H9 (cell line): ENCODE data around the gene PKP3. TPM values are rescaled to one million over a fixed set of nuclear protein-coding genes. Genes with fewer than 3 reads are reported as not detected.

Experiments
- DNase-seq: peaks from one replicate; pipeline ENCODE4 v3.0.0-alpha.2; 2017
- H2AFZ ChIP-seq: one replicate; pipeline ENCODE4 v1.6.1; 2013; ENCODE audit warnings: mild to moderate bottlenecking, low read length, control low read depth, moderate library complexity
- H2AK5ac ChIP-seq: 2 replicates; pipeline ENCODE4 v1.6.1; 2013; ENCODE audit warnings: low read length, control low read depth, mixed read lengths; ENCODE audit not compliant: insufficient read length
- H2BK120ac ChIP-seq: one replicate; pipeline ENCODE4 v1.6.1; 2013; ENCODE audit warnings: low read depth, mild to moderate bottlenecking, low read length, control low read depth, inconsistent platforms; ENCODE audit not compliant: poor library complexity, severe bottlenecking
- H2BK12ac ChIP-seq: 2 replicates; pipeline ENCODE4 v1.6.1; 2013; ENCODE audit warnings: low read length, control low read depth, mixed read lengths, low read depth; ENCODE audit not compliant: insufficient read length
- H2BK15ac ChIP-seq: 2 replicates; pipeline ENCODE4 v1.6.1; 2013; ENCODE audit warnings: low read depth, low read length, control low read depth
- H2BK20ac ChIP-seq: one replicate; pipeline ENCODE4 v1.6.1; 2013; ENCODE audit warnings: low read depth, mild to moderate bottlenecking, low read length, control low read depth, inconsistent platforms; ENCODE audit not compliant: poor library complexity, severe bottlenecking
- H2BK5ac ChIP-seq: 2 replicates; pipeline ENCODE4 v1.6.1; 2013; ENCODE audit warnings: low read length, control low read depth, mixed read lengths; ENCODE audit not compliant: insufficient read length
- H3K14ac ChIP-seq: 2 replicates; pipeline ENCODE4 v1.6.1; 2013; ENCODE audit warnings: low read length, control low read depth; ENCODE audit not compliant: insufficient read depth
- H3K18ac ChIP-seq: 2 replicates; pipeline ENCODE4 v1.6.1; 2013; ENCODE audit warnings: low read depth, mild to moderate bottlenecking, mixed read lengths, low read length, control low read depth; ENCODE audit not compliant: insufficient read length
- H3K23ac ChIP-seq: 2 replicates; pipeline ENCODE4 v1.6.1; 2013; ENCODE audit warnings: low read length, control low read depth, mixed read lengths, low read depth; ENCODE audit not compliant: insufficient read length
- H3K23me2 ChIP-seq: 2 replicates; pipeline ENCODE4 v1.6.1; 2013; ENCODE audit warnings: low read depth, mild to moderate bottlenecking, mixed read lengths, low read length, control low read depth; ENCODE audit not compliant: insufficient read length, poor library complexity, severe bottlenecking
- H3K27ac ChIP-seq: 2 replicates; pipeline ENCODE4 v1.5.1; 2013; ENCODE audit warnings: low read length, control low read depth, mixed read lengths, low read depth; ENCODE audit not compliant: insufficient read length
- H3K27me3 ChIP-seq: 2 replicates; pipeline ENCODE4 v1.6.1; 2013; ENCODE audit warnings: low read length, control low read depth, inconsistent platforms; ENCODE audit not compliant: insufficient read depth
- H3K4ac ChIP-seq: 2 replicates; pipeline ENCODE4 v1.6.1; 2013; ENCODE audit warnings: low read depth, mild to moderate bottlenecking, control low read depth, inconsistent platforms, low read length, moderate library complexity
- H3K4me1 ChIP-seq: 2 replicates; pipeline ENCODE4 v1.6.1; 2013; ENCODE audit warnings: low read length, control low read depth, inconsistent platforms; ENCODE audit not compliant: insufficient read depth
- H3K4me2 ChIP-seq: 2 replicates; pipeline ENCODE4 v1.6.1; 2013; ENCODE audit warnings: low read length, control low read depth, mixed read lengths; ENCODE audit not compliant: insufficient read length, insufficient read depth
- H3K56ac ChIP-seq: 2 replicates; pipeline ENCODE4 v1.6.1; 2013; ENCODE audit warnings: low read depth, mild to moderate bottlenecking, mixed read lengths, low read length, control low read depth; ENCODE audit not compliant: insufficient read length
- H3K79me1 ChIP-seq: 2 replicates; pipeline ENCODE4 v1.6.1; 2013; ENCODE audit warnings: low read depth, mild to moderate bottlenecking, moderate library complexity, low read length, control low read depth, inconsistent platforms; ENCODE audit not compliant: insufficient read depth, poor library complexity, severe bottlenecking
- H3K79me2 ChIP-seq: 2 replicates; pipeline ENCODE4 v1.6.1; 2013; ENCODE audit warnings: low read length, control low read depth, inconsistent platforms; ENCODE audit not compliant: insufficient read depth
- H3K9ac ChIP-seq: 2 replicates; pipeline ENCODE4 v1.6.1; 2013; ENCODE audit warnings: low read length, control low read depth, mixed read lengths; ENCODE audit not compliant: insufficient read length; ENCODE audit errors: extremely low read depth
- H3K9me3 ChIP-seq: one replicate; pipeline ENCODE4 v1.6.1; 2013; ENCODE audit warnings: low read depth, low read length, inconsistent platforms; ENCODE audit not compliant: control insufficient read depth
- H3T11ph ChIP-seq: one replicate; pipeline ENCODE4 v1.6.1; 2013; ENCODE audit warnings: mild to moderate bottlenecking, low read length, control low read depth, inconsistent platforms
- H4K20me1 ChIP-seq: one replicate; pipeline ENCODE4 v1.6.1; 2013; ENCODE audit not compliant: control insufficient read depth, insufficient read length, insufficient read depth
- H4K5ac ChIP-seq: 2 replicates; pipeline ENCODE4 v1.6.1; 2013; ENCODE audit warnings: low read depth, mild to moderate bottlenecking, mixed read lengths, low read length, control low read depth; ENCODE audit not compliant: insufficient read length
- H4K8ac ChIP-seq: replicated peaks from 2 replicates; pipeline ENCODE4 v1.6.1; 2013; ENCODE audit warnings: low read length, control low read depth, mixed read lengths, low read depth; ENCODE audit not compliant: insufficient read length
- H4K91ac ChIP-seq: 2 replicates; pipeline ENCODE4 v1.6.1; 2013; ENCODE audit warnings: low read depth, mild to moderate bottlenecking, moderate library complexity, mixed read lengths, low read length, control low read depth; ENCODE audit not compliant: insufficient read length
- H3K27ac Mint-ChIP-seq, 3 experiments: 2 replicates in 2 of 3; 3 replicates in 1 of 3; pipeline ENCODE4 v1.8.0; 2020 to 2021; ENCODE audit warnings: mixed read lengths in 3 of 3, mild to moderate bottlenecking in 1 of 3, moderate library complexity in 1 of 3
- H3K27me3 Mint-ChIP-seq: 2 replicates; pipeline ENCODE4 v1.8.0; 2021; ENCODE audit warnings: low read depth, mild to moderate bottlenecking, moderate library complexity, mixed read lengths
- H3K36me3 Mint-ChIP-seq, 3 experiments: 2 replicates in 2 of 3; 3 replicates in 1 of 3; pipeline ENCODE4 v1.8.0; 2020 to 2021; ENCODE audit warnings: low read depth in 3 of 3, mixed read lengths in 3 of 3; ENCODE audit not compliant: insufficient read depth in 1 of 3
- H3K4me1 Mint-ChIP-seq, 2 experiments: 2 replicates each; pipeline ENCODE4 v1.8.0; 2020; ENCODE audit warnings: mixed read lengths in 2 of 2
- H3K4me3 Mint-ChIP-seq, 2 experiments: 2 replicates in 1 of 2; 3 replicates in 1 of 2; pipeline ENCODE4 v1.8.0; 2020 to 2021; ENCODE audit warnings: mild to moderate bottlenecking in 2 of 2, mixed read lengths in 2 of 2, moderate library complexity in 1 of 2
- H3K9me3 Mint-ChIP-seq, 2 experiments: 2 replicates in 1 of 2; 3 replicates in 1 of 2; pipeline ENCODE4 v1.8.0; 2020; ENCODE audit warnings: mild to moderate bottlenecking in 2 of 2, mixed read lengths in 2 of 2, moderate library complexity in 1 of 2
- WGBS: extraction: QIAGEN DNeasy Blood & Tissue Kit; methylation state at CpG from one replicate; pipeline ENCODE4 v1.1.7; 2013; ENCODE audit warnings: missing lambda C conversion rate, low lambda C conversion rate, mixed read lengths; ENCODE audit not compliant: insufficient read length; ENCODE audit errors: extremely low coverage; 5-methylcytosine and 5-hydroxymethylcytosine counted together
- total RNA-seq: library from RNA; stranded (reverse); gene quantifications from 2 replicates; pipeline ENCODE4 v1.2.1, GENCODE V29; 2021
- TF ChIP-seq, protein P1 (sequence below): fragments of 200-600 bp; sonication (generic); conservative IDR thresholded peaks from 3 replicates; pipeline ENCODE4 v1.8.0; 2021; ENCODE audit warnings: antibody characterized with exemption, mild to moderate bottlenecking

PKP3 gene
- total RNA-seq, 1 experiment from 2014 or later = 41.7 TPM

DNA sequence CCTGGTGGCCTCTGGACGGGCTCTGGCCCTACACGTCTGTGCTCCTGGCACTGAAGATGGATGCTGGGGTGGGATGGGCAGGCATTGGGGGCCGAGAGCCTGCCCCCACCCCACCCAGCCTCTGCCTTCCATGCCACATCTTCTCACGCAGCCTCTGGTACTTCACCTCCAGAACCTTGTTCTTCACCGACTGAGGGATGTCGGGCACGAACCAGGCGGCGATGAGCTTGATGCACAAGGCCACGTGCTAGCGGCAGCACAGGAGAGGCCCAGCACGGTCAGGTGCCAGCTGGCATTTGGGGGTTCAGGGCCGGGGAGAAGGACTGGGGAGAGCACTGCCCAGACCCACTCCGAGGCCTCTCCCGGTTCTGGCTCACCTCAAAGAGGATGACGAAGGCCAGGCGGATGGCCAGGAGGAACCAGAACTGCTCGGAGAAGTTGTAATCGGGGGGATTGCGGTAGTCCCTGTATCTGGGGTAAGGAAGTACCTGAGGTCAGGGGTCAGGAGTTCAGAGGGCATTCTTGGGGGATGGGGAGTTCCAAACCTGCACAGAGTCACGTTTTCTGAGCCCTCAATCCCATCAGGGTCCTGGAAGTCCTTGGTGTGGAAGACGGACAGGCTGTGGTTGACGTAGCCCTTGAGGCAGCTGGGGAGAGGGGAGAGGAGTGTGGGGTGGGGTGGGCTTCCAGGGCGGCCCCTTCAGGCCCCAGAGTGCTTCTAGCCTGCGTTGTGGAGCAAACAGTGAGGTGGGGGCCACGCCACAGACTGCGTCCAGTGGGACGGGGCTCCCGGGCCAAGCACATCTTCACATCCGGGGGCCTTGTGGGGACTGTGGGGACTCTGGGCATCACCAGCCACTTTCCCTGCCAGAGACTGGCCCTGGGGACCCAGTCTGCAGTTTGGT lies 24.6 kb downstream of the PKP3 start:
- no CpG with 5 or more reads among the region's 30 CpGs for whole genome bisulfite sequencing
- Histone ChIP-seq H3K23me2 (peaks cover 10% of the 10 kb centered on the region), H2AFZ (no peak overlapping the region), H3K4me1 (peaks cover 2% of the 10 kb centered on the region; the same call in 1 of the 2 replicates), H2BK15ac (no peak overlapping the region), H3K27me3 (no peaks in the 10 kb centered on the region; the same call in 1 of the 2 replicates), H3K18ac (no peak overlapping the region), H3K27ac (no peak overlapping the region), H2AK5ac (no peak overlapping the region), H3K14ac (no peak overlapping the region), H3K79me1 (no peaks in the 10 kb centered on the region), H3K9ac (no peak overlapping the region), H3K4ac (no peak overlapping the region), H4K91ac (no peak overlapping the region), H2BK20ac (no peak overlapping the region), H3K23ac (no peak overlapping the region), H3T11ph (no peak overlapping the region), H3K9me3 (no peaks in the 10 kb centered on the region), H2BK5ac (no peak overlapping the region), H2BK12ac (no peak overlapping the region), H3K79me2 (no peaks in the 10 kb centered on the region; the same call in 1 of the 2 replicates), H2BK120ac (no peak overlapping the region), H3K4me2 (no peak overlapping the region), H4K8ac (no peak overlapping the region), H4K20me1 (peaks cover 4% of the 10 kb centered on the region), H4K5ac (no peak overlapping the region), H3K56ac (no peak overlapping the region)
- H3K36me3 Mint-ChIP-seq = no peaks in the 10 kb centered on the region; a peak in 1 of 7 replicates
- peaks cover 22% of the 10 kb centered on the region for H3K27me3 Mint-ChIP-seq
- H3K27ac Mint-ChIP-seq = no peak overlapping the region
- H3K4me3 Mint-ChIP-seq = peak overlapping the region in 1 of 2 experiments; percentile 26; a peak in 1 of 5 replicates
- DNase-seq = no peak
- H3K9me3 Mint-ChIP-seq = no peaks in the 10 kb centered on the region; a peak in 1 of 5 replicates
- peaks cover 17 to 26% of the 10 kb centered on the region in 2 experiments for H3K4me1 Mint-ChIP-seq
- TF ChIP-seq, protein P1, sequence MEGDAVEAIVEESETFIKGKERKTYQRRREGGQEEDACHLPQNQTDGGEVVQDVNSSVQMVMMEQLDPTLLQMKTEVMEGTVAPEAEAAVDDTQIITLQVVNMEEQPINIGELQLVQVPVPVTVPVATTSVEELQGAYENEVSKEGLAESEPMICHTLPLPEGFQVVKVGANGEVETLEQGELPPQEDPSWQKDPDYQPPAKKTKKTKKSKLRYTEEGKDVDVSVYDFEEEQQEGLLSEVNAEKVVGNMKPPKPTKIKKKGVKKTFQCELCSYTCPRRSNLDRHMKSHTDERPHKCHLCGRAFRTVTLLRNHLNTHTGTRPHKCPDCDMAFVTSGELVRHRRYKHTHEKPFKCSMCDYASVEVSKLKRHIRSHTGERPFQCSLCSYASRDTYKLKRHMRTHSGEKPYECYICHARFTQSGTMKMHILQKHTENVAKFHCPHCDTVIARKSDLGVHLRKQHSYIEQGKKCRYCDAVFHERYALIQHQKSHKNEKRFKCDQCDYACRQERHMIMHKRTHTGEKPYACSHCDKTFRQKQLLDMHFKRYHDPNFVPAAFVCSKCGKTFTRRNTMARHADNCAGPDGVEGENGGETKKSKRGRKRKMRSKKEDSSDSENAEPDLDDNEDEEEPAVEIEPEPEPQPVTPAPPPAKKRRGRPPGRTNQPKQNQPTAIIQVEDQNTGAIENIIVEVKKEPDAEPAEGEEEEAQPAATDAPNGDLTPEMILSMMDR = no peak
